Endothelial cell of umbilical vein (primary cell): ENCODE measurements around the gene EML6.

Experiments used
- EZH2 ChIP-seq: IDR thresholded peaks from 2 replicates; pipeline ENCODE4 v1.6.1; 2012; ENCODE audit warnings: borderline replicate concordance, low read depth, mild to moderate bottlenecking, moderate library complexity, low read length, inconsistent platforms; ENCODE audit not compliant: severe bottlenecking
- FOS ChIP-seq: IDR thresholded peaks from 2 replicates; pipeline ENCODE4 v1.6.1; 2011; ENCODE audit warnings: mild to moderate bottlenecking, low read length, moderate library complexity, borderline replicate concordance; ENCODE audit not compliant: insufficient read depth
- MYC ChIP-seq: IDR thresholded peaks from one replicate; pipeline ENCODE4 v1.6.1; 2011; ENCODE audit warnings: mild to moderate bottlenecking, low read depth, low read length
- POLR2A ChIP-seq: IDR thresholded peaks from 2 replicates; pipeline ENCODE4 v1.6.1; 2012; ENCODE audit warnings: low read depth, mild to moderate bottlenecking, control low read depth, low read length
- POLR2AphosphoS5 ChIP-seq: IDR thresholded peaks from 2 replicates; pipeline ENCODE4 v1.6.1; 2012; ENCODE audit warnings: low read depth, mild to moderate bottlenecking, control low read depth, low read length, moderate library complexity; ENCODE audit not compliant: insufficient read depth
- TF ChIP-seq, protein P1 (sequence below), 2 donors: IDR thresholded peaks; 1 replicate in 1 of 2; 2 replicates in 1 of 2; pipeline ENCODE4 v1.5.1; 2011; ENCODE audit warnings: low read length in 2 of 2, mild to moderate bottlenecking in 2 of 2, moderate library complexity in 2 of 2, control low read depth in 1 of 2, inconsistent platforms in 1 of 2, low read depth in 1 of 2; ENCODE audit not compliant: insufficient read depth in 1 of 2; ENCODE audit errors: extremely low read depth in 1 of 2

DNA sequence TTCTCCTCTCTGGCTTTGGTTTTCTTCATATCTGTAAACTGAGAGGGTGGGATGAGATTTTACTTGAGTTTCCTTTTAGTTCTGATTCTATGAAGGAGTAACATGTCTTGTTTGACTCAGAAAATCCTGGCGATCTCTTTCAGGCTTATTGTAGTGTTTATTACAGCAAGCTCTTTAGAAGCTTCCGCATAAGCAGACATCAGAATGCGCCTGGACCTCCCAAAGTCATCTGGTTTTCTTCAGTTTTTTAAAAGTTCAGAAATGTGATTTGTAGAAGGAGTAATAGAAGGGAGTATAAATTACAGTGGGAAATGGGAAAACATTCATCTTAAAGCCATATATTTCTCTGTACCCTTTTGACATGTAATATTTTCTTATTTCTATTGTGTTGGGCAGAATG is 68.4 kb downstream of the EML6 start:
- TF ChIP-seq POLR2A (no peak), EZH2 (no peak), POLR2AphosphoS5 (no peak), MYC (no peak), FOS (no peak)
- TF ChIP-seq, protein P1, sequence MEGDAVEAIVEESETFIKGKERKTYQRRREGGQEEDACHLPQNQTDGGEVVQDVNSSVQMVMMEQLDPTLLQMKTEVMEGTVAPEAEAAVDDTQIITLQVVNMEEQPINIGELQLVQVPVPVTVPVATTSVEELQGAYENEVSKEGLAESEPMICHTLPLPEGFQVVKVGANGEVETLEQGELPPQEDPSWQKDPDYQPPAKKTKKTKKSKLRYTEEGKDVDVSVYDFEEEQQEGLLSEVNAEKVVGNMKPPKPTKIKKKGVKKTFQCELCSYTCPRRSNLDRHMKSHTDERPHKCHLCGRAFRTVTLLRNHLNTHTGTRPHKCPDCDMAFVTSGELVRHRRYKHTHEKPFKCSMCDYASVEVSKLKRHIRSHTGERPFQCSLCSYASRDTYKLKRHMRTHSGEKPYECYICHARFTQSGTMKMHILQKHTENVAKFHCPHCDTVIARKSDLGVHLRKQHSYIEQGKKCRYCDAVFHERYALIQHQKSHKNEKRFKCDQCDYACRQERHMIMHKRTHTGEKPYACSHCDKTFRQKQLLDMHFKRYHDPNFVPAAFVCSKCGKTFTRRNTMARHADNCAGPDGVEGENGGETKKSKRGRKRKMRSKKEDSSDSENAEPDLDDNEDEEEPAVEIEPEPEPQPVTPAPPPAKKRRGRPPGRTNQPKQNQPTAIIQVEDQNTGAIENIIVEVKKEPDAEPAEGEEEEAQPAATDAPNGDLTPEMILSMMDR (IDR thresholded peaks at IDR 0.05; ENCODE audit: extremely low read depth in 1 of 2, insufficient read depth in 1 of 2, low read depth in 1 of 2, low read length in 2 of 2) = no peak
